HL-60/S4 treated with phorbol 12-myristate 13-acetate at 8.2 ng/mL for 4 days and 3 days (cell line): ENCODE results near the gene EVI2B.
"Not testable (repeated sequence)": the region's sequence is repeated elsewhere in the genome, so short reads cannot be mapped to it uniquely, and the experiment has no call there.

ENCODE experiments used
- in situ Hi-C: fragments of 300-500 bp; cut with MboI; formaldehyde crosslinking; loops from 2 replicates; pipeline ENCODE4 v1.15.0; 2022; ENCODE audit warnings: low sequenced_read_pairs

EVI2B gene

GRCh38 chr17:31272803-31273202 lies 41.1 kb downstream of the EVI2B start:
- in situ Hi-C loops = no loop called here

- in situ Hi-C loops = no loop called here
Measured at GRCh38 chr17:31272236-31272635, 41.6 kb downstream of the EVI2B start.

- in situ Hi-C loops = no loop called here
Measured at GRCh38 chr17:31269578-31269983, 44.3 kb downstream of the EVI2B start.

- in situ Hi-C loops = no loop called here
Measured at GRCh38 chr17:31269036-31269577, 44.7 kb downstream of the EVI2B start.

- in situ Hi-C loops = no loop called here
Measured at GRCh38 chr17:31266042-31266441, 47.8 kb downstream of the EVI2B start.

- in situ Hi-C loops = not testable (repeated sequence)
Measured at GRCh38 chr17:31262923-31263322, 50.9 kb downstream of the EVI2B start.

GRCh38 chr17:31261601-31262000 lies 52.3 kb downstream of the EVI2B start:
- in situ Hi-C loops = no loop called here

GRCh38 chr17:31260151-31260550 lies 53.7 kb downstream of the EVI2B start:
- in situ Hi-C loops = no loop called here

- in situ Hi-C loops = no loop called here
Measured at GRCh38 chr17:31256936-31257335, 56.9 kb downstream of the EVI2B start.

- in situ Hi-C loops = no loop called here
Measured at GRCh38 chr17:31254654-31255053, 59.2 kb downstream of the EVI2B start.
